Coronary artery (tissue), 2 donors: ENCODE results near the gene NKAIN4.

Experiments used
- DNase-seq: peaks from one replicate; pipeline ENCODE4 v3.0.0-alpha.2; 2017; ENCODE audit warnings: low spot score
- H3K27ac ChIP-seq, 2 donors: fragments of 200-600 bp; sonication (generic); one replicate each; pipeline ENCODE4 v1.5.1; 2016 to 2019
- H3K4me3 ChIP-seq: fragments of 200-600 bp; sonication (generic); 2 replicates; pipeline ENCODE4 v1.5.1; 2016; ENCODE audit warnings: mild to moderate bottlenecking, moderate library complexity
- CTCF ChIP-seq: fragments of 200-600 bp; sonication (generic); IDR thresholded peaks from one replicate; pipeline ENCODE4 v1.5.1; 2019; ENCODE audit warnings: antibody characterized with exemption

NKAIN4 gene

GRCh38 chr20:63235399-63235983 lies 18.8 kb downstream of the NKAIN4 start, which contains the start of gene BIRC7:
TSS of gene BIRC7 (plus strand) at chr20:63235905. CDS start at chr20:63236097, 192 bp downstream.
- DNase-seq: no peak
- Histone ChIP-seq H3K4me3 (no peak within 1 kb of the TSS), H3K27ac (no peak within 1 kb of the TSS)
- TF ChIP-seq CTCF: no peak

DNA sequence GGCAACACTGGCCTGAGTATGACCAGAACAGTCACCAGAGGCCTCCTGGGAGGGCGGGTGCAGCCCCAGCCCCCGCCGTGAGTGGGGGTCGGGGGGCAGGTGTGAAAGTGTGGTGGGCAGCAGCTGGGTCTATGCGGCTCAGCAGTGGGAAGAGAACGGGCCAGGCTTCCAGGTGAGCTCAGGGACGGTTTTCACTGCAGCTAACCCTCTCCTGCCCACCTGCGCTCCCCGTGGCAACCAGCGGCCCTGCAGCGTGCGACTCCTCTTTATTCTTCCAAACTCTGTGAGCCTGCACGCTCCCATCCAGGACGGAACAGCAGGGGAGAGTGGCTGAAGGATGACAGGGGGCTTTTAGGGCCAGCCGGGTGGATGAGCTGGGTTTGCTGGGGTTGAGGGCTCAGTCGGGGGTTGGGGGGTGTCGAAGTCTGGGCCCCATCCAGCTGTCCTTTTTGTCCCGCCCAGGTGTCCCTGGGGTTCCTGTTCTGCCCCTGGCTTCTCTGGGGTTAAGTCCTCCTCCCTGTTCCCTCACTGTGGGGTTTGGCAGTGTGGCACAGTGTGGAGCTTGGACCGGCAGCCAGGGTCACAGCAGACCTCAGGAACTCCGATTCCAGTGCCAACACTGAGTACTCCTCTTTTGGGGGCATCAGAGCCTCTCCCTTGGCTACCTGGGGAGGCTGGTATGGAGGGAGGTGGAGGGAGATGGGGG lies 19.4 kb downstream of the NKAIN4 start:
- no peak for TF ChIP-seq CTCF
- no peak for DNase-seq
- Histone ChIP-seq H3K27ac (no peak overlapping the region), H3K4me3 (no peak overlapping the region)

GRCh38 chr20:63233924-63234323 lies 20.3 kb downstream of the NKAIN4 start:
- H3K27ac ChIP-seq: no peak overlapping the region
- TF ChIP-seq CTCF: no peak
- DNase-seq: no peak
- H3K4me3 ChIP-seq: no peak overlapping the region

GRCh38 chr20:63233061-63233344 lies 21.3 kb downstream of the NKAIN4 start:
- Histone ChIP-seq H3K4me3 (no peak overlapping the region), H3K27ac (no peak overlapping the region)
- TF ChIP-seq CTCF: no peak
- DNase-seq: no peak

- no peak for DNase-seq
- no peak overlapping the region for H3K4me3 ChIP-seq
- TF ChIP-seq CTCF: no peak
- no peak overlapping the region for H3K27ac ChIP-seq
Measured at GRCh38 chr20:63232235-63233060, 21.8 kb downstream of the NKAIN4 start.

DNA sequence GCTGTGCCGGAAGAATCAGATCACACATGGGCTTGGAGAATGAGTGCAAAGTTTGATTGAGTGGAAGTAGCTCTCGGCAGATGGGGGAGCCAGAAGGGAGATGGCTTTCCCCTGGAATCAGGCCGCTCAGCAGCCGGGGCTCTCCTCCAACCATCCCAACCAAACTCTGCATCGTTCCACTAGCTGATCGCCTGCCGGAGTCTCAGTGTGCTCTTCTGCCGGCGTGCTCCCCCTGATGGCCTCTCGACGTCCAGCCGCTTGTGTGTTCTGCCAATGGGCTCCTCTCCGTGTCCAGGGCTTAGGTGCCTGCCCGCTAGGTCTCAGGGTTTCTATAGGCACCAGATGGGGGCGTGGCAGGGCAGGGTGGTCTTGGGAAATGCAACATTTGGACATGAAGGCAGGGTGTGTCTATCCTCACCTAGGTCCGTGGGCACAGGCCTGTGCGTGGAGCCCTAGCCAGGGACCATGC lies 23.4 kb downstream of the NKAIN4 start:
- H3K4me3 ChIP-seq: no peak overlapping the region
- TF ChIP-seq CTCF: peak; percentile 31
- no peak overlapping the region for H3K27ac ChIP-seq
- no peak for DNase-seq
